HAP-1 (cell line): Measurements from ENCODE around the gene VMP1.
"Not testable (repeated sequence)": the region's sequence is repeated elsewhere in the genome, so short reads cannot be mapped to it uniquely, and the experiment has no call there.

Source experiments
- DNase-seq, 2 experiments: peaks; one replicate each; pipeline ENCODE4 v3.0.0-alpha.2; 2016 to 2020; ENCODE audit warnings: low spot score in 2 of 2
- H3K27me3 ChIP-seq: fragments of 250-450 bp; sonication (Bioruptor Pico); 2 replicates; pipeline ENCODE4 v1.5.1; 2020; ENCODE audit warnings: low read depth, mild to moderate bottlenecking, moderate library complexity
- H3K36me3 ChIP-seq: fragments of 250-450 bp; sonication (Bioruptor Pico); replicated peaks from 2 replicates; pipeline ENCODE4 v1.5.1; 2020; ENCODE audit warnings: mild to moderate bottlenecking
- H3K4me1 ChIP-seq: fragments of 250-450 bp; sonication (Bioruptor Pico); 2 replicates; pipeline ENCODE4 v1.5.1; 2020; ENCODE audit warnings: mild to moderate bottlenecking
- H3K4me3 ChIP-seq: fragments of 250-450 bp; sonication (Bioruptor Pico); 2 replicates; pipeline ENCODE4 v1.5.1; 2020; ENCODE audit warnings: mild to moderate bottlenecking, moderate library complexity
- H3K9me3 ChIP-seq: fragments of 250-450 bp; sonication (Bioruptor Pico); 2 replicates; pipeline ENCODE4 v1.5.1; 2020; ENCODE audit warnings: mild to moderate bottlenecking, moderate library complexity
- in situ Hi-C: fragments of 300-500 bp; cut with MboI; formaldehyde crosslinking; loops from 3 replicates; pipeline ENCODE4 v1.14.3; 2020; ENCODE audit warnings: low sequenced_read_pairs, inconsistent platforms, mixed read lengths

VMP1 gene

DNA sequence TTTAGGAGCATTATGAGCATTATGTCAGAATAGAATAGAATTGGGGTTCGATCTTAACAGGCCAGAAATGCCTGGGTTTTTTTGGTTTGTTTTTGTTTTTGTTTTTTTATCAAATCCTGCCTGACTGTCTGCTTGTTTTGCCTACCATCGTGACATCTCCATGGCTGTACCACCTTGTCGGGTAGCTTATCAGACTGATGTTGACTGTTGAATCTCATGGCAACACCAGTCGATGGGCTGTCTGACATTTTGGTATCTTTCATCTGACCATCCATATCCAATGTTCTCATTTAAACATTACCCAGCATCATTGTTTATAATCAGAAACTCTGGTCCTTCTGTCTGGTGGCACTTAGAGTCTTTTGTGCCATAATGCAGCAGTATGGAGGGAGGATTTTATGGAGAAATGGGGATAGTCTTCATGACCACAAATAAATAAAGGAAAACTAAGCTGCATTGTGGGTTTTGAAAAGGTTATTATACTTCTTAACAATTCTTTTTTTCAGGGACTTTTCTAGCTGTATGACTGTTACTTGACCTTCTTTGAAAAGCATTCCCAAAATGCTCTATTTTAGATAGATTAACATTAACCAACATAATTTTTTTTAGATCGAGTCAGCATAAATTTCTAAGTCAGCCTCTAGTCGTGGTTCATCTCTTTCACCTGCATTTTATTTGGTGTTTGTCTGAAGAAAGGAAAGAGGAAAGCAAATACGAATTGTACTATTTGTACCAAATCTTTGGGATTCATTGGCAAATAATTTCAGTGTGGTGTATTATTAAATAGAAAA is 133.8 kb downstream of the VMP1 start:
- Histone ChIP-seq H3K36me3 (peaks cover 19% of the 10 kb centered on the region), H3K4me3 (peak overlapping the region; percentile 52), H3K4me1 (peaks cover 47% of the 10 kb centered on the region)
- H3K27me3 ChIP-seq, in situ Hi-C loops, H3K9me3 ChIP-seq: not testable (repeated sequence)
- DNase-seq: peak; percentile 37 to 82

GRCh38 chr17:59841882-59842263 is 134.4 kb downstream of the VMP1 start:
- in situ Hi-C loops, H3K9me3 ChIP-seq, H3K27me3 ChIP-seq, DNase-seq: not testable (repeated sequence)
- Histone ChIP-seq H3K4me3 (peak overlapping the region; percentile 1; the same call in 1 of the 2 replicates), H3K4me1 (peaks cover 51% of the 10 kb centered on the region), H3K36me3 (peaks cover 19% of the 10 kb centered on the region)

DNA sequence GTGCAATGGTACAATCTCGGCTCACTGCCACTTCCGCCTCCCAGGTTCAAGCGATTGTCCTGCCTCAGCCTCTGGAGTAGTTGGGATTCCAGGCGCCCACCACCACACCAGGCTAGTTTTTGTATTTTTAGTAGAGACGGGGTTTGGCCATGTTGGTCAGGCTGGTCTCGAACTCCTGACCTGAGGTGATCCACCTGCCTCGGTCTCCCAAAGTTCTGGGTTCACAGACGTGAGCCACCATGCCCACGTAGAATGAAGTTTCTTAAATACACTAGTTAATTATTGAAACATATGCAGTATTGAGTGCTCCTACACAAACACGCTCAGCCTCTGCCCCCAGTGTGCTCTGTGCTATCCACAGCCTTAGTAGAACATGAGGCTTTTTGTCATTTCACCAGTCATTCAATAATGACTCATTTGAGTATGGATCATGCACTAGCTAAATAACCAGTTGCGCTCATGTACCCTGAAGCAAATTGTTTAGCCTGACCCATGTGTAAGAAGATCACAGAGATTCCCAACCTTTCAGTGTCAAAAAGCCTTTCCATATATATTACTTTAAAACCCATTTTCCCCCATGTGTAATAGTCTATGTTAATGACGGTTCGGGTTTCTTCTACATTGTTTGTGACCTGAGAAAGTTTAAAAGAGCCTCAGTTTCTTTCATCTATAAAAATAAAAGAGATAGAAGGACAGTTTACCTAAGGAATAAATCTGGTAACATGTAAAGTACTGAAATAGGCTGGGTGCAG is 135.6 kb downstream of the VMP1 start:
- H3K4me1 ChIP-seq: peaks cover 46% of the 10 kb centered on the region

DNA sequence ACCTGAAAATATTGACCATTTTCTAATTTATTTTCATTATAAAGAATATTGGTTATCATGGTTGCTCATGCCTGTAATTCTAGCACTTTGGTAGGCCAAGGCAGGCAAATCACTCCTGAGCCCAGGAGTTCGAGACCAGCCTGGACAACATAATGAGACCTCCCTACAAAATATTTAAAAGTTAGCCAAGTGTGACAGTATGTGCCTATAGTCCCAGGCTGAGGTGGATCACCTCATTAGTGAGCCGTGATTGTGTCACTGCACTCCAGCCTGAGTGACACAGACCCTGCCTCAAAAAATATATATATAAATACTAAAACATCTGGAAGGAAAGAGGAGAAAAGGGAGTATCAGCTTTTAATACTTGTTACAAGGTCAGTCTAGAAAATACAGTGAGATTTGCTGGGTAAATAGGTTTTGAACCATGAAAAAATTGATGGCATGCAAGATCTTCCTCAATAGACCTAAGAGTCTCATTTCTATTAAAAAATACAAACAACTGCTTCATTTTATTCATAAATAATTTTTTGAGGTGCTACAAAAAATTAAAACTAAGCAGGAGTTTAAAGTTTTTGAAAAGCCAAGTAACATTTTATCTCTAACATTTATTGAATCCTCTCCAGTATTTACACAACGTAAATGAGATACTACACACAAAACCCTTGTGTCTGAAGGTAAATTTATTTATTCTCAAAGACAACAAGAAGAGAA is 137.6 kb downstream of the VMP1 start:
- no peak overlapping the region for H3K4me3 ChIP-seq
- in situ Hi-C loops: loop anchor here (5.0 kb wide), 1 partner anchor 88 kb away; no protein-coding TSS in a partner anchor

More for the DNA sequence above, 135.6 kb downstream of the VMP1 start:
- H3K4me3 ChIP-seq: no peak overlapping the region
- no peaks in the 10 kb centered on the region for H3K9me3 ChIP-seq
- H3K36me3 ChIP-seq: peaks cover 19% of the 10 kb centered on the region
- H3K27me3 ChIP-seq: no peaks in the 10 kb centered on the region
- DNase-seq: no peak
- in situ Hi-C loops: no loop called here

DNA sequence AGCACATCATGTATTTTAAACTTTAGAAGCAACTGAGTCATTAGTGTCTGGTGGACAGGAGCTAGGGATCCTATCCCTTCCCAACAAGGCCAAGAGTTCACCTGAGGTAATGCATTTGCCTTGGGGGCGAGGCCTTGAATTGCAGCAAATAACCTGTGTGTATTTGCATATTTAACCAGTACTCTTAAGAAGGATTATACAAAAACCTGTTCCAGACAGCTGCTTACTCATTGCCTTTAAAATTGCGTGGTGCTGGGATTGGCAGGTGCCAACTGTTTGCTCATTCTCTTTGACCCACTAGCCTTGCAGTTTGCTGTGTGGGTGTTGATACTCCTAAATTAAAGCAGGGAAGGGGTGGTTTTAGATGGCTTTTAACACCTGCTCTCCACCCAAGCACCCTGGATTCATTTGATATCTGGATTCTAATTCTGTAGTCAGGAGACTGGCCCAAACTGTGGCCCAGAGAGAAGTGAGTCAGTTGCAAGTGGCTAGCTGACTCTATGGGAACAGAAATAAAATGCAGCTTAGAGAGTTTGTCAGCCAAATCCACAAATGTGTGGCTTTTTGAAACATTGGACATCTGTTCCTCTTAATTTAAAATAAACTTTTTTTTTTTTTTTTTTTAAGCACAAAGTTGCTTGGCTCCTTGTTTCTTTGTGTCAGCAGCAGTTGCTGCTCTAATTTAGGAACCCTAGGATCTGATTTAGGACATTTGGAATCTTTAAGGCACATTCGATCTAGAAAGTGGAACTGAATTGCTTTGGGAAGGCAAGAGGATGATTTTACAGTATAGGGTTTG is 138.3 kb downstream of the VMP1 start:
- no peak overlapping the region for H3K4me3 ChIP-seq
- in situ Hi-C loops: loop anchor here (5.0 kb wide), 1 partner anchor 88 kb away; no protein-coding TSS in a partner anchor
- peak; percentile 80 to 82 for DNase-seq

More for the DNA sequence above, 137.6 kb downstream of the VMP1 start:
- Histone ChIP-seq H3K9me3 (no peaks in the 10 kb centered on the region), H3K27me3 (no peaks in the 10 kb centered on the region), H3K4me1 (peaks cover 46% of the 10 kb centered on the region), H3K36me3 (peaks cover 8% of the 10 kb centered on the region)
- DNase-seq: no peak

DNA sequence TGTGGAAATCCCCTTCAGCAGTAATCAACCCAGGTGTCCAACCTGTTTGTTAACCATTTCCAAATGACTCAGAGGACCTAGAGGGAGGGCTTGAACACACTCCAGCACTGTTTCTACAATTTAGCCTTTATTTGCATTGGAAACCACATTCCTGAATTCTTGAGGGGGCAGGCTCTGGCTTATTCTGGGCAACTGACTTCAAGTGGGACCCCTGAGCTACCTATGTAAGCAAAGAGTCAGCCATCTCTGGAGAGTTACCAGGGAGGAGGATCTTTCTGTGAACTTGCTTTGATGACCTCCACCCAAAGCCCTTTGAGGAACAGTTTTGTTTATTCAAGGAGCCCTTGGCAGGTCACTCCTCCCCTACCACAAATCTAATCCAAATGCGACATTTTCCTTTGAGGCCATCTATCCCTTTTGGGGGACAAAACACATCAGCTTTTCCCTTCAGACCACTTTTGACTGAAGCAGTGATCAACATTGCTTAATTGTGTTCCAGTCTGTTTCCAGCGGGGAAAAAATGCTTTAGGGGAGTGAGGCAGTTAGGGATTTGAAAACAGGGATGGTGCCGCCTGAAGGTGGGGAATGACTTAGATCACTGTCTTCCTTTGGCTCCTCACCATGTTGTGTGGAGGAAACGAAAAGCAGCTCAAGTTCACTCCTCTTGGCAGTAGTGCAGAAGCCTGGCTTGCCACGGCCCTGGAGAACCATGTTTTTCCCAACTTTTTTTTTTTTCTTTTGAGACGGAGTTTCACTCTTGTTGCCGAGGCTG is 139.1 kb downstream of the VMP1 start:
- DNase-seq: no peak
- in situ Hi-C loops: loop anchor here (5.0 kb wide), 1 partner anchor 89 kb away; no protein-coding TSS in a partner anchor
- H3K4me1 ChIP-seq: peaks cover 37% of the 10 kb centered on the region

More for the DNA sequence above, 138.3 kb downstream of the VMP1 start:
- H3K9me3 ChIP-seq: no peaks in the 10 kb centered on the region
- no peaks in the 10 kb centered on the region for H3K27me3 ChIP-seq
- peaks cover 6% of the 10 kb centered on the region for H3K36me3 ChIP-seq
- peaks cover 42% of the 10 kb centered on the region for H3K4me1 ChIP-seq

GRCh38 chr17:59848385-59848668 is 140.9 kb downstream of the VMP1 start:
- H3K4me3 ChIP-seq: no peak overlapping the region

More for the DNA sequence above, 139.1 kb downstream of the VMP1 start:
- Histone ChIP-seq H3K4me3 (no peak overlapping the region), H3K36me3 (peaks cover 6% of the 10 kb centered on the region), H3K9me3 (no peaks in the 10 kb centered on the region), H3K27me3 (no peaks in the 10 kb centered on the region)

GRCh38 chr17:59848778-59849177 is 141.3 kb downstream of the VMP1 start:
- DNase-seq: peak in 1 of 2 experiments; percentile 42
- Histone ChIP-seq H3K4me3 (no peak overlapping the region), H3K27me3 (no peaks in the 10 kb centered on the region), H3K36me3 (no peaks in the 10 kb centered on the region), H3K9me3 (no peaks in the 10 kb centered on the region), H3K4me1 (peaks cover 32% of the 10 kb centered on the region)
- in situ Hi-C loops: loop anchor here (5.0 kb wide), 1 partner anchor 91 kb away; no protein-coding TSS in a partner anchor

More at GRCh38 chr17:59848385-59848668, 140.9 kb downstream of the VMP1 start:
- no peaks in the 10 kb centered on the region for H3K9me3 ChIP-seq
- no peak for DNase-seq
- in situ Hi-C loops: loop anchor here (5.0 kb wide), 1 partner anchor 91 kb away; no protein-coding TSS in a partner anchor
- peaks cover 29% of the 10 kb centered on the region for H3K4me1 ChIP-seq
- no peaks in the 10 kb centered on the region for H3K36me3 ChIP-seq
- no peaks in the 10 kb centered on the region for H3K27me3 ChIP-seq

DNA sequence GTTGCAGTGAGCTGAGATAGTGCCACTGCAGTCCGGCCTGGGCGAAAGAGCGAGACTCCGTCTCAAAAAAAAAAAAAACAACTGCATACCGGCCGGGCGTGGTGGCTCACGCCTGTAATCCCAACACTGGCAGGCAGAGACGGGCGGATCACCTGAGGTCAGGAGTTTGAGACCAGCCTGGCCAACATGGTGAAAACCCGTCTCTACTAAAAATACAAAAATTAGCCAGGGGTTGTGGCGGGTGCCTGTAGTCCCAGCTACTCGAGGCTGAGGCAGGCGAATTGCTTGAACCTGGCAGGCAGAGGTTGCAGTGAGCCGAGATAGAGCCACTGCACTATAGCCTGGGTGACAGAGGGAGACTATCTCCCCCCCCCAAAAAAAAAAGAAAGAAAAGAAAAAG is 142.9 kb downstream of the VMP1 start:
- H3K9me3 ChIP-seq, H3K36me3 ChIP-seq, H3K4me3 ChIP-seq, H3K27me3 ChIP-seq, DNase-seq, in situ Hi-C loops: not testable (repeated sequence)
- peaks cover 24% of the 10 kb centered on the region for H3K4me1 ChIP-seq

DNA sequence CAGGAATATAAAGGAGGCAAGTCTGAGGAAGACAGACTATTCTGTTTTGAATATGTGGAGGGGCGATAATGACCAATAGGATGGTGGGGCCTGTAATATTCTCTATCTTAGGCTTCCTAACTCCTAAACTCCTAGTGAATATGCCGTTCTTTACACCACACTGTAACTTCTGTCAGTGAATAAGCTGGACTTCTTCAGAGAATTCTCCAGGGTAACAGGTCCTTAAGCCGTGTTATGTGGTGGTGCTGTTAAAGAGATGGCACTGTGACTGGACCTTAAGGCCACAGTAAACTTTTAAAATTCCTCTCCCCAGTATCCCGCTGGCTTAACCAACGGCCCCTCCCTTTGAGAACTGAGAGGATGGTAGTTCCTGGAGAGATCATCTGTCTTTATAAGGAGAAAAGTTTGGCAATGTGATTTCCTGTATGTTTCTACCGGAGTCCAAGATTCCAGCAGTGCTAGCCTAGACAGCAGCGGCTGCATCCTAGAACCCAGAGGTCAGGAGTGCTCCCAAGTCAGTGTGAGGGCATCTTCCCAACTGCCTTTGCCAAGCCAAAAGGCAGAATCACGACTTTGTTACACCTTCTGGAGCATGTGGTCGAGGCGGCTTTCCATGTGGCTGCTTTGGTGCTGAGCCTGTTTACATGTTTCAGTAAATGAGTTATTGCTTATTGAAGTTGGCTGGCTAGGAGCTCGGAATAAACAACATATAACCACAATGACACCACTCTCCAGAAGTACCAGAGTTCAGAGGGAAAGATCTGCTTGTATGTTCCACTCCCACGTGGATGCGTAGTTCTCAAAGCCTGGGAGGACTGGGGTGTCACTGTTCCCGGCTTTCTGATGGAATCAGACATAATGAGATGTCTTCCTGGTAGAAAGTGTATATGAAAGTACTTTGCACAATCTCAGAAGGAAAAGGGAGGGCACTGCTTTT is 144.3 kb downstream of the VMP1 start:
- Histone ChIP-seq H3K4me1 (peaks cover 11% of the 10 kb centered on the region), H3K4me3 (no peak overlapping the region), H3K27me3 (no peaks in the 10 kb centered on the region), H3K9me3 (no peaks in the 10 kb centered on the region), H3K36me3 (no peaks in the 10 kb centered on the region)
- DNase-seq: no peak
- in situ Hi-C loops: no loop called here

GRCh38 chr17:59852847-59853167 is 145.4 kb downstream of the VMP1 start:
- H3K4me3 ChIP-seq, H3K27me3 ChIP-seq, H3K4me1 ChIP-seq, H3K9me3 ChIP-seq, DNase-seq, in situ Hi-C loops, H3K36me3 ChIP-seq: not testable (repeated sequence)
